ENCODE results near the gene NPPA.
"Not testable (repeated sequence)": the region's sequence is repeated elsewhere in the genome, so short reads cannot be mapped to it uniquely, and the experiment has no call there.

The NPPA gene

GRCh38 chr1:11847667-11848372, at the start of gene NPPA:
TSS of gene NPPA (minus strand) at chr1:11847783. CDS start at chr1:11847684, 99 bp downstream.
- intact Hi-C loops (cut with micrococcal nuclease) = no loop called here
- H3K4me1 Mint-ChIP-seq (ENCODE audit: low read depth) = peaks cover 38% of the 10 kb centered on the region
- no peaks in the 10 kb centered on the region for H3K9me3 Mint-ChIP-seq
- H3K27me3 Mint-ChIP-seq = peaks cover under 1% of the 10 kb centered on the region
- no peak within 1 kb of the TSS for H3K27ac Mint-ChIP-seq
- no peak within 1 kb of the TSS for H3K4me3 Mint-ChIP-seq
- H3K36me3 Mint-ChIP-seq (ENCODE audit: low read depth) = peaks cover 64% of the 10 kb centered on the region

GRCh38 chr1:11894501-11894900, 46.9 kb upstream of the NPPA start:
- not testable (repeated sequence) for H3K27ac Mint-ChIP-seq

GRCh38 chr1:11893907-11894251, 46.3 kb upstream of the NPPA start:
- intact Hi-C loops (cut with micrococcal nuclease) = loop anchor here (1.0 kb wide), 1 partner anchor 56 kb away; no protein-coding TSS in a partner anchor
- Mint-ChIP-seq H3K36me3 (ENCODE audit: low read depth) (no peaks in the 10 kb centered on the region), H3K27ac (no peak overlapping the region), H3K9me3 (no peaks in the 10 kb centered on the region), H3K27me3 (peaks cover 30% of the 10 kb centered on the region), H3K4me3 (no peak overlapping the region), H3K4me1 (ENCODE audit: low read depth) (peaks cover 12% of the 10 kb centered on the region)

More at GRCh38 chr1:11894501-11894900, 46.9 kb upstream of the NPPA start:
- not testable (repeated sequence) for H3K9me3 Mint-ChIP-seq; H3K36me3 Mint-ChIP-seq (ENCODE audit: low read depth); H3K4me3 Mint-ChIP-seq
- H3K27me3 Mint-ChIP-seq = peaks cover 36% of the 10 kb centered on the region
- peaks cover 12% of the 10 kb centered on the region for H3K4me1 Mint-ChIP-seq (ENCODE audit: low read depth)
- intact Hi-C loops (cut with micrococcal nuclease) = loop anchor here (1.0 kb wide), 1 partner anchor 56 kb away; no protein-coding TSS in a partner anchor

GRCh38 chr1:11891433-11892186, 44.0 kb upstream of the NPPA start:
- peaks cover 9% of the 10 kb centered on the region for H3K27me3 Mint-ChIP-seq
- H3K27ac Mint-ChIP-seq = no peak overlapping the region
- no peaks in the 10 kb centered on the region for H3K9me3 Mint-ChIP-seq
- no peak overlapping the region for H3K4me3 Mint-ChIP-seq
- intact Hi-C loops (cut with micrococcal nuclease) = no loop called here
- no peaks in the 10 kb centered on the region for H3K36me3 Mint-ChIP-seq (ENCODE audit: low read depth)
- peaks cover 12% of the 10 kb centered on the region for H3K4me1 Mint-ChIP-seq (ENCODE audit: low read depth)

- Mint-ChIP-seq H3K27ac (no peak overlapping the region), H3K4me1 (ENCODE audit: low read depth) (peaks cover 9% of the 10 kb centered on the region), H3K9me3 (no peaks in the 10 kb centered on the region), H3K36me3 (ENCODE audit: low read depth) (no peaks in the 10 kb centered on the region), H3K27me3 (no peaks in the 10 kb centered on the region), H3K4me3 (no peak overlapping the region)
- intact Hi-C loops (cut with micrococcal nuclease) = no loop called here
These were observed 41.3 kb upstream of the NPPA start for GRCh38 chr1:11888877-11889208.

- intact Hi-C loops (cut with micrococcal nuclease) = no loop called here
- no peak overlapping the region for H3K27ac Mint-ChIP-seq
- H3K4me1 Mint-ChIP-seq (ENCODE audit: low read depth) = peaks cover 5% of the 10 kb centered on the region
- no peaks in the 10 kb centered on the region for H3K27me3 Mint-ChIP-seq
- H3K4me3 Mint-ChIP-seq = no peak overlapping the region
- H3K36me3 Mint-ChIP-seq (ENCODE audit: low read depth) = no peaks in the 10 kb centered on the region
- no peaks in the 10 kb centered on the region for H3K9me3 Mint-ChIP-seq
These were observed 40.8 kb upstream of the NPPA start for GRCh38 chr1:11888206-11888876.

- Mint-ChIP-seq H3K9me3 (no peaks in the 10 kb centered on the region), H3K36me3 (ENCODE audit: low read depth) (no peaks in the 10 kb centered on the region), H3K27ac (no peak overlapping the region), H3K4me3 (no peak overlapping the region), H3K27me3 (no peaks in the 10 kb centered on the region), H3K4me1 (ENCODE audit: low read depth) (peaks cover 8% of the 10 kb centered on the region)
- intact Hi-C loops (cut with micrococcal nuclease) = no loop called here
These were observed 40.1 kb upstream of the NPPA start for GRCh38 chr1:11887666-11888007.

- Mint-ChIP-seq H3K27me3 (no peaks in the 10 kb centered on the region), H3K4me3 (no peak overlapping the region), H3K4me1 (ENCODE audit: low read depth) (peaks cover 9% of the 10 kb centered on the region), H3K9me3 (no peaks in the 10 kb centered on the region), H3K36me3 (ENCODE audit: low read depth) (no peaks in the 10 kb centered on the region), H3K27ac (no peak overlapping the region)
- intact Hi-C loops (cut with micrococcal nuclease) = no loop called here
These were observed 39.5 kb upstream of the NPPA start for GRCh38 chr1:11886986-11887665.

- peaks cover 2% of the 10 kb centered on the region for H3K27me3 Mint-ChIP-seq
- H3K9me3 Mint-ChIP-seq = no peaks in the 10 kb centered on the region
- no peaks in the 10 kb centered on the region for H3K36me3 Mint-ChIP-seq (ENCODE audit: low read depth)
- peaks cover 9% of the 10 kb centered on the region for H3K4me1 Mint-ChIP-seq (ENCODE audit: low read depth)
- H3K27ac Mint-ChIP-seq = no peak overlapping the region
- no peak overlapping the region for H3K4me3 Mint-ChIP-seq
- intact Hi-C loops (cut with micrococcal nuclease) = no loop called here
These were observed 38.3 kb upstream of the NPPA start for GRCh38 chr1:11885916-11886315.

- peaks cover 9% of the 10 kb centered on the region for H3K4me1 Mint-ChIP-seq (ENCODE audit: low read depth)
- intact Hi-C loops (cut with micrococcal nuclease) = no loop called here
- H3K4me3 Mint-ChIP-seq = no peak overlapping the region
- H3K36me3 Mint-ChIP-seq (ENCODE audit: low read depth) = no peaks in the 10 kb centered on the region
- peaks cover 3% of the 10 kb centered on the region for H3K27me3 Mint-ChIP-seq
- no peak overlapping the region for H3K27ac Mint-ChIP-seq
- no peaks in the 10 kb centered on the region for H3K9me3 Mint-ChIP-seq
These were observed 35.4 kb upstream of the NPPA start for GRCh38 chr1:11882814-11883538.

GRCh38 chr1:11881749-11882441, 34.3 kb upstream of the NPPA start:
- Mint-ChIP-seq H3K36me3 (ENCODE audit: low read depth) (no peaks in the 10 kb centered on the region), H3K4me3 (no peak overlapping the region), H3K9me3 (no peaks in the 10 kb centered on the region), H3K27ac (no peak overlapping the region), H3K4me1 (ENCODE audit: low read depth) (peaks cover 9% of the 10 kb centered on the region), H3K27me3 (peaks cover 3% of the 10 kb centered on the region)
- intact Hi-C loops (cut with micrococcal nuclease) = no loop called here

GRCh38 chr1:11880911-11881748, 33.5 kb upstream of the NPPA start:
- Mint-ChIP-seq H3K4me1 (ENCODE audit: low read depth) (peaks cover 9% of the 10 kb centered on the region), H3K27me3 (peaks cover 9% of the 10 kb centered on the region), H3K36me3 (ENCODE audit: low read depth) (no peaks in the 10 kb centered on the region), H3K27ac (no peak overlapping the region), H3K9me3 (no peaks in the 10 kb centered on the region), H3K4me3 (no peak overlapping the region)
- intact Hi-C loops (cut with micrococcal nuclease) = no loop called here

All from dendritic cell treated with granulocyte-macrophage colony-stimulating factor and Interleukin-4, amounts not matched to agents 40 ng/mL and 50 ng/mL, for 4 days (primary cell).